ENCODE data around the gene SCAF1.

GRCh38 chr19:49690656-49691242 lies 48.7 kb downstream of the SCAF1 start, which contains the start of gene CPT1C:
- TF ChIP-seq, protein P1, sequence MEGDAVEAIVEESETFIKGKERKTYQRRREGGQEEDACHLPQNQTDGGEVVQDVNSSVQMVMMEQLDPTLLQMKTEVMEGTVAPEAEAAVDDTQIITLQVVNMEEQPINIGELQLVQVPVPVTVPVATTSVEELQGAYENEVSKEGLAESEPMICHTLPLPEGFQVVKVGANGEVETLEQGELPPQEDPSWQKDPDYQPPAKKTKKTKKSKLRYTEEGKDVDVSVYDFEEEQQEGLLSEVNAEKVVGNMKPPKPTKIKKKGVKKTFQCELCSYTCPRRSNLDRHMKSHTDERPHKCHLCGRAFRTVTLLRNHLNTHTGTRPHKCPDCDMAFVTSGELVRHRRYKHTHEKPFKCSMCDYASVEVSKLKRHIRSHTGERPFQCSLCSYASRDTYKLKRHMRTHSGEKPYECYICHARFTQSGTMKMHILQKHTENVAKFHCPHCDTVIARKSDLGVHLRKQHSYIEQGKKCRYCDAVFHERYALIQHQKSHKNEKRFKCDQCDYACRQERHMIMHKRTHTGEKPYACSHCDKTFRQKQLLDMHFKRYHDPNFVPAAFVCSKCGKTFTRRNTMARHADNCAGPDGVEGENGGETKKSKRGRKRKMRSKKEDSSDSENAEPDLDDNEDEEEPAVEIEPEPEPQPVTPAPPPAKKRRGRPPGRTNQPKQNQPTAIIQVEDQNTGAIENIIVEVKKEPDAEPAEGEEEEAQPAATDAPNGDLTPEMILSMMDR (IDR thresholded peaks at IDR 0.05; ENCODE audit: poor library complexity, severe bottlenecking), result no peak
- TF ChIP-seq RAD21 (conservative IDR thresholded peaks at IDR 0.05) (no peak), EP300 (conservative IDR thresholded peaks at IDR 0.05; ENCODE audit: poor library complexity, severe bottlenecking) (peak; percentile 63), POLR2AphosphoS5 (IDR thresholded peaks at IDR 0.05) (peak; percentile 98), EZH2 (IDR thresholded peaks at IDR 0.05; ENCODE audit: borderline replicate concordance, insufficient read depth, low read length, poor library complexity, severe bottlenecking) (no peak), TAF1 (IDR thresholded peaks at IDR 0.05; ENCODE audit: low read depth) (peak; percentile 100)
